Measurements from ENCODE around the gene HS3ST6.
"Not testable (repeated sequence)": the region's sequence is repeated elsewhere in the genome, so short reads cannot be mapped to it uniquely, and the experiment has no call there.

The HS3ST6 gene

DNA sequence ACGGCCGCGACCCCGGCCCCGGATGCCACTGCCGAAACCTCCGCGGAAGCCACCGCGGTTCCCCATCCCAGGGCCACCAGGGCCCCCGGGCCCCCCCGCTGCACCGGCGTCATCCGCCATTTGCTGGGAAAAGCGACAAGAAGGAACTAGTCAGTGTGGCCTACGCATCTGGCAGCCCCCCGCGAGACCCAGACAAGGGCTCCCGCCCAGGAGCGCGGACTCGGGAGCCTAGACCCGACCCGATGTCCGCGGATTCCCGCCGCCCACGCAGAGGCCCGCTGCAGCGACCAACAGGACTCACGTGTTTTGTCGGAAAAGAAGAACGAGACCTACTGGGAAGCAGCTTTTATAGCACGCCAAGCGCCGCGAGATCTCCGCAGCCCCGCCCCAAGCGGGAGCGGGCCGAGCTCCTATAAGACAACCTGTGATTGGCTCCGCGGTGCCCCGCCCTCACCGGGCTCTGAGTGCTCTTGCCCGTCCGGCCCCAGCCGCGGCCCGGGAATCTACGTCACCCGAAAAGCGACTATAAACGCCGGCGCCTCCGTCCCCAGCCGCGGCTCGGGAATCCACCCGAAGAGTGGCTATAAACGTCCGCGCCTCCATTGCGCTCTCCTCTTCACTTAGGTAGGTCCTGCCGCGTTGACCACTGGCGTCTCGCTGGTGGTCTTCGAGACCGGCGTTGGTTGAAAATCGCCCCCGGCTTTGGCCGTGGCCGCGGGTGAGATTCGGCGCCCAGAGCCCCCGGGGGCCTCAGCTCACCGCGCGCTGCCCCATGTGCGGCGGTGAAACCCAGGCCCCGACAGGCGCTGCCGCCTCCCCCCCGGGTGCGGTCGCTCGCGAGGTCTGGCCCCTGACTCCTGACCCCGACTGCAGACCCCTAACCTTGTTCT, 46.5 kb upstream of the HS3ST6 start, which contains the start of gene RPS2:
Gene RPS2, minus strand, starts transcription at position 321 of the 890 bp plus-strand sequence. Its CDS starts 201 bp downstream, at position 120.
- TF ChIP-seq GABPA (IDR thresholded peaks at IDR 0.05; ENCODE audit: low read depth) (no peak; the same call in 1 of the 2 replicates), POLR2AphosphoS5 (IDR thresholded peaks at IDR 0.05; ENCODE audit: low read depth) (peak; percentile 99)
- TF ChIP-seq, protein P1, sequence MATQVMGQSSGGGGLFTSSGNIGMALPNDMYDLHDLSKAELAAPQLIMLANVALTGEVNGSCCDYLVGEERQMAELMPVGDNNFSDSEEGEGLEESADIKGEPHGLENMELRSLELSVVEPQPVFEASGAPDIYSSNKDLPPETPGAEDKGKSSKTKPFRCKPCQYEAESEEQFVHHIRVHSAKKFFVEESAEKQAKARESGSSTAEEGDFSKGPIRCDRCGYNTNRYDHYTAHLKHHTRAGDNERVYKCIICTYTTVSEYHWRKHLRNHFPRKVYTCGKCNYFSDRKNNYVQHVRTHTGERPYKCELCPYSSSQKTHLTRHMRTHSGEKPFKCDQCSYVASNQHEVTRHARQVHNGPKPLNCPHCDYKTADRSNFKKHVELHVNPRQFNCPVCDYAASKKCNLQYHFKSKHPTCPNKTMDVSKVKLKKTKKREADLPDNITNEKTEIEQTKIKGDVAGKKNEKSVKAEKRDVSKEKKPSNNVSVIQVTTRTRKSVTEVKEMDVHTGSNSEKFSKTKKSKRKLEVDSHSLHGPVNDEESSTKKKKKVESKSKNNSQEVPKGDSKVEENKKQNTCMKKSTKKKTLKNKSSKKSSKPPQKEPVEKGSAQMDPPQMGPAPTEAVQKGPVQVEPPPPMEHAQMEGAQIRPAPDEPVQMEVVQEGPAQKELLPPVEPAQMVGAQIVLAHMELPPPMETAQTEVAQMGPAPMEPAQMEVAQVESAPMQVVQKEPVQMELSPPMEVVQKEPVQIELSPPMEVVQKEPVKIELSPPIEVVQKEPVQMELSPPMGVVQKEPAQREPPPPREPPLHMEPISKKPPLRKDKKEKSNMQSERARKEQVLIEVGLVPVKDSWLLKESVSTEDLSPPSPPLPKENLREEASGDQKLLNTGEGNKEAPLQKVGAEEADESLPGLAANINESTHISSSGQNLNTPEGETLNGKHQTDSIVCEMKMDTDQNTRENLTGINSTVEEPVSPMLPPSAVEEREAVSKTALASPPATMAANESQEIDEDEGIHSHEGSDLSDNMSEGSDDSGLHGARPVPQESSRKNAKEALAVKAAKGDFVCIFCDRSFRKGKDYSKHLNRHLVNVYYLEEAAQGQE (IDR thresholded peaks at IDR 0.05; ENCODE audit: insufficient replicate concordance, low read depth): peak; percentile 85

DNA sequence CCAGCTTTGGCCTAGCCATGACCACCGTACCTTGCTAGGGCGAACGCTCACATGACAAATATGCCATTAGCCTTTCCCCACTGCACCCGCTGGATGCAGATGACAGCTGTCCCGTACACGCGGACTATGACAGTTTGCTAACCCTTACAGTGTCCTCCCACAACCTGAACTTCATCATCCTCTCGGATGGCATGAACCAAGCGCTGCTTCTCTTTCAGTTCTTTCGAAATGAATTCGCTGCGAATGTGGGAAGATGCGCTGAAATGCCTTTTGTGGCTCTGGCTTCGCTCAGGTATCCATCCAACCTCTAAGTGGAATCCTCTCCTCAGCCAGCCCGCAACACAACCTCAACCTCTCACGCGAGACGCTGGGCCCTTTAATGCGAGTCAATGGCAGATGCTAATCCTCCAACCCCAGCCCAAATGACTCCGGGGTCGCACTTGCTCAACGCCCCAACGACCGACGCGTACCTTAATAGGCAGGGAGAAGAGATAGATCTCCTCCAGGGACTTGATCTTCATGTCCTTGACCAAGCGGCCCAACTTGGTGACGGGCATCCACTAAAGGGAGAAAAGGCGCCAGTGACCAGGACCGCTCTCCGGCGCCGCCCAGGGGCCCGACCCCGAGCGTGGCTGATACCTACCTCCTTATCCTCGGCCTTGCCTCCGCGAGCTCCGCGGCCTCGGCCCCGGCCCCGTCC, 45.7 kb upstream of the HS3ST6 start:
- TF ChIP-seq SPI1 (IDR thresholded peaks at IDR 0.05; ENCODE audit: borderline replicate concordance, low read depth): no peak
- peak; percentile 47 for TF ChIP-seq POLR2AphosphoS5 (IDR thresholded peaks at IDR 0.05; ENCODE audit: low read depth)
- TF ChIP-seq GABPA (IDR thresholded peaks at IDR 0.05; ENCODE audit: low read depth): no peak
- TF ChIP-seq, protein P1 (IDR thresholded peaks at IDR 0.05; ENCODE audit: insufficient replicate concordance, low read depth): no peak
- TF ChIP-seq, protein P2, sequence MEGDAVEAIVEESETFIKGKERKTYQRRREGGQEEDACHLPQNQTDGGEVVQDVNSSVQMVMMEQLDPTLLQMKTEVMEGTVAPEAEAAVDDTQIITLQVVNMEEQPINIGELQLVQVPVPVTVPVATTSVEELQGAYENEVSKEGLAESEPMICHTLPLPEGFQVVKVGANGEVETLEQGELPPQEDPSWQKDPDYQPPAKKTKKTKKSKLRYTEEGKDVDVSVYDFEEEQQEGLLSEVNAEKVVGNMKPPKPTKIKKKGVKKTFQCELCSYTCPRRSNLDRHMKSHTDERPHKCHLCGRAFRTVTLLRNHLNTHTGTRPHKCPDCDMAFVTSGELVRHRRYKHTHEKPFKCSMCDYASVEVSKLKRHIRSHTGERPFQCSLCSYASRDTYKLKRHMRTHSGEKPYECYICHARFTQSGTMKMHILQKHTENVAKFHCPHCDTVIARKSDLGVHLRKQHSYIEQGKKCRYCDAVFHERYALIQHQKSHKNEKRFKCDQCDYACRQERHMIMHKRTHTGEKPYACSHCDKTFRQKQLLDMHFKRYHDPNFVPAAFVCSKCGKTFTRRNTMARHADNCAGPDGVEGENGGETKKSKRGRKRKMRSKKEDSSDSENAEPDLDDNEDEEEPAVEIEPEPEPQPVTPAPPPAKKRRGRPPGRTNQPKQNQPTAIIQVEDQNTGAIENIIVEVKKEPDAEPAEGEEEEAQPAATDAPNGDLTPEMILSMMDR (IDR thresholded peaks at IDR 0.05; ENCODE audit: insufficient read depth, low read length): no peak
- Histone ChIP-seq H3K4me3 (replicated peaks; ENCODE audit: insufficient read depth, low read length) (peak overlapping the region; percentile 91), H3K27ac (replicated peaks) (peak overlapping the region; percentile 94), H3K27me3 (ENCODE audit: insufficient read depth, poor library complexity, severe bottlenecking) (no peaks in the 10 kb centered on the region)
- DNase-seq (ENCODE audit: low read depth in 1 of 2, low spot score in 1 of 2): peak; percentile 48 to 65

More for the DNA sequence above, 46.5 kb upstream of the HS3ST6 start, which contains the start of gene RPS2:
- Histone ChIP-seq H3K27me3 (ENCODE audit: insufficient read depth, poor library complexity, severe bottlenecking) (no peaks in the 10 kb centered on the region), H3K27ac (replicated peaks) (peak within 1 kb of the TSS; percentile 94), H3K4me3 (replicated peaks; ENCODE audit: insufficient read depth, low read length) (peak within 1 kb of the TSS; percentile 91)
- DNase-seq (ENCODE audit: low read depth in 1 of 2, low spot score in 1 of 2): peak; percentile 98 to 99

DNA sequence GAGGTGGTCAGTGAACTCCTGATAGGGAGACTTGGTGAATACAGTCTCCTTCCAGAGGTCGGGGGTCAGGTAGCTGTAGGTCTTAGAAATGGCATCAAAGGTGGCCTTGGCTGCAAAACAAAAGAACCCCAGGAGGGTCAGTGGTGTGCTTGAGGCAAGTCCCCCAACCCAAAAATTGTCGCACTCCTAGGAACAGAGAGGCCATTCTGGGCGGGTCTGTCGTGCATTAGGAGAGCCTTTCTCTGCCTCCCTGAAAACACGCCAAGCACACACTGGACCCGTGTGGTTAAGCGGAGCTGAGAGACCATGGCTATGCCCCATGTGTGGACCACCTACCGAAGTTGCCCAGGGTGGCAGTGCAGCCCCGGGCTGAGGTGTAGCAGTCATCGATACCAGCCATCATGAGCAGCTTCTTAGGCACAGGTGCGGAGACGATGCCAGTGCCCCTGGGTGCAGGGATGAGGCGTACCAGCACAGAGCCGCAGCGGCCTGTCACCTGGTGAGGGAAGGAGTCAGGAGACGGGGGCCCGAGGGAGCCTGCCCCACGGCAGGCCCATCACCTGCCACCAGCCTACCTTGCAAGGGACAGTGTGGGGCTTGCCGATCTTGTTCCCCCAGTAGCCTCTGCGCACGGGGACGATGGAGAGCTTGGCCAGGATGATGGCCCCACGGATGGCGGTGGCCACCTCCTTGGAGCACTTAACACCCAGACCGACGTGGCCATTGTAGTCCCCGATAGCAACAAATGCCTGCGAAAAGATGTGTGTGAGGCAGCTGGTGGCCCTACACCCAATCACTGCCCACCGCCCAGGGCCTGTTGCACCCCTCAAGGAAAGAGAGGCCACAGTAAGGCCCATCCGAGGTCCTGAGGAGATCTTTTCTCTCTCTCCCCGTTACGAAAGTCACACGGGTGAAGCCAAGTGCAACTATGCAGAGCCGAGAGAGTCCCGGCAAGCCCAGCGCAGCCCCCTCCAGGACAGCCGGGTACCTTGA, 44.2 kb upstream of the HS3ST6 start:
- Histone ChIP-seq H3K4me3 (replicated peaks; ENCODE audit: insufficient read depth, low read length) (peak overlapping the region; percentile 91), H3K27ac (replicated peaks) (peak overlapping the region; percentile 94)
- not testable (repeated sequence) for DNase-seq (ENCODE audit: low read depth in 1 of 2, low spot score in 1 of 2); H3K27me3 ChIP-seq (ENCODE audit: insufficient read depth, poor library complexity, severe bottlenecking)

DNA sequence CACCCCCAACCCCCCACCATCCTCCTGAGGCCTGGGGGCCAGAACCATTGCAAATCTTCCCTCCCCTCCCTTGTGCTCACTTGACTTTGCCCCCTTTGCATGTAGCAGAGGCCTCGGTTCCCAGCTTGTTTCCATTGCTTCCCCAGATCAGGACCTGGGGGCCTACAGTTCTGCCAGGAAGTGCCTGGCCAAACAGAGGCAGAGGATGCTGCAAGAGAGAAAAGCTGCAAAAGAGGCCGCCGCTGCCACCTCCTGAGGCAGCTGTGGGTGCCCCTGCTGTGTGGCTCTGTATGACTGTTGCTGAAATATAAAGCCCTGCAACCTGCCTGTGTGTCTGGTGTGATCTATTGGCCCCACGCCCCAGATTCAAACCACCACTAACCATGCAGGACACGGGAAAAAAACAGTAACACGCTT, 43.4 kb upstream of the HS3ST6 start:
- H3K4me3 ChIP-seq (replicated peaks; ENCODE audit: insufficient read depth, low read length): peak overlapping the region; percentile 20
- DNase-seq (ENCODE audit: low read depth in 1 of 2, low spot score in 1 of 2): peak; percentile 62 to 80

More for the DNA sequence above, 43.4 kb upstream of the HS3ST6 start:
- peak; percentile 29; the same call in 1 of the 2 replicates for TF ChIP-seq SPI1 (IDR thresholded peaks at IDR 0.05; ENCODE audit: borderline replicate concordance, low read depth)
- no peak for TF ChIP-seq GABPA (IDR thresholded peaks at IDR 0.05; ENCODE audit: low read depth)
- peak overlapping the region; percentile 94 for H3K27ac ChIP-seq (replicated peaks)
- no peaks in the 10 kb centered on the region for H3K27me3 ChIP-seq (ENCODE audit: insufficient read depth, poor library complexity, severe bottlenecking)

Data from HL-60 (cell line).